ENCODE results near the gene HM13.

DNA sequence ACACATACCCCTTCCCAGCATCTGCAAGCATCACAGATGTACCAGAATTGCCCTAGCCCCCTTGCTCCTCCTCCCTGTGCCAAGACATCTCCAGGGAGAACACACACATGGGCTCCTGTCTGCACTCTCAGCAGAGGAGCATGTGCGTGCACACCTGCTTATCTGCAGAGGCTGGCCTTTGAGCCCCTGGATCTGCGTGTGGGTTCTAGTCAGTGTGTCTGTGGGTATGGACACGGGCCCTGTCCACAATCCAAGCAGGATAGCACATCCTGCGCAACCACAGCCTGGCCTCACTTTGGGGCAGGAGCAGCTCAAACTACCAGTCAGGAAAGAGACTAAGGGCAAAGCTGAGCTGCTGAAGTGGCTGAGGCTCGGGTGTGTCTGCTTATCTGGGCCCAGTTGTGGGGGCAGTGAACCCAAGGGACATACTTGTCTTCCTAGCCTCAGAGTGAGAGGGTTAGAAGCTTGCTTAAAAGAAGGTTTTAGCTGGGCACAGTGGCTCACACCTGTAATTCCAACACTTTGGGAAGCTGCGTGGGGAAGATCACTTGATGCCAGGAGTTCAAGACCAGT lies 41.0 kb downstream of the HM13 start:
- TF ChIP-seq, protein P1, sequence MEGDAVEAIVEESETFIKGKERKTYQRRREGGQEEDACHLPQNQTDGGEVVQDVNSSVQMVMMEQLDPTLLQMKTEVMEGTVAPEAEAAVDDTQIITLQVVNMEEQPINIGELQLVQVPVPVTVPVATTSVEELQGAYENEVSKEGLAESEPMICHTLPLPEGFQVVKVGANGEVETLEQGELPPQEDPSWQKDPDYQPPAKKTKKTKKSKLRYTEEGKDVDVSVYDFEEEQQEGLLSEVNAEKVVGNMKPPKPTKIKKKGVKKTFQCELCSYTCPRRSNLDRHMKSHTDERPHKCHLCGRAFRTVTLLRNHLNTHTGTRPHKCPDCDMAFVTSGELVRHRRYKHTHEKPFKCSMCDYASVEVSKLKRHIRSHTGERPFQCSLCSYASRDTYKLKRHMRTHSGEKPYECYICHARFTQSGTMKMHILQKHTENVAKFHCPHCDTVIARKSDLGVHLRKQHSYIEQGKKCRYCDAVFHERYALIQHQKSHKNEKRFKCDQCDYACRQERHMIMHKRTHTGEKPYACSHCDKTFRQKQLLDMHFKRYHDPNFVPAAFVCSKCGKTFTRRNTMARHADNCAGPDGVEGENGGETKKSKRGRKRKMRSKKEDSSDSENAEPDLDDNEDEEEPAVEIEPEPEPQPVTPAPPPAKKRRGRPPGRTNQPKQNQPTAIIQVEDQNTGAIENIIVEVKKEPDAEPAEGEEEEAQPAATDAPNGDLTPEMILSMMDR (IDR thresholded peaks at IDR 0.05) = no peak
- TF ChIP-seq POLR2A (IDR thresholded peaks at IDR 0.05) = no peak
